Measurements from ENCODE around the gene NRXN3.

GRCh38 chr14:79855789-79856188, 1685.6 kb downstream of the NRXN3 start:
- TF ChIP-seq EZH2 (IDR thresholded peaks at IDR 0.05; ENCODE audit: low read depth, unreplicated experiment) (no peak), CTCF (conservative IDR thresholded peaks at IDR 0.05; ENCODE audit: low read depth in 2 of 2) (no peak), ZNF114 (CRISPR knock-in tag; IDR thresholded peaks at IDR 0.05) (no peak), EZH2phosphoT487 (IDR thresholded peaks at IDR 0.05; ENCODE audit: unreplicated experiment) (no peak), REST (IDR thresholded peaks at IDR 0.05; ENCODE audit: unreplicated experiment) (no peak), POLR2AphosphoS5 (IDR thresholded peaks at IDR 0.05; ENCODE audit: low read depth) (no peak), CREB1 (CRISPR knock-in tag; IDR thresholded peaks at IDR 0.05; ENCODE audit: low read depth) (no peak), JUNB (IDR thresholded peaks at IDR 0.05; ENCODE audit: unreplicated experiment) (no peak), ETS1 (IDR thresholded peaks at IDR 0.05) (no peak), STAT1 (IDR thresholded peaks at IDR 0.05; ENCODE audit: unreplicated experiment) (no peak), ZNF331 (CRISPR knock-in tag; IDR thresholded peaks at IDR 0.05; ENCODE audit: low read depth) (no peak), ZNF462 (CRISPR knock-in tag; IDR thresholded peaks at IDR 0.05) (no peak), NANOG (IDR thresholded peaks at IDR 0.05; ENCODE audit: borderline replicate concordance) (no peak)

All from GM23338 (cell line).